SIG-M5 (cell line): ENCODE measurements around the gene CHRNA7.

Experiments used
- DNase-seq: peaks from one replicate; lab custom pipeline; 2025; lab: John Stamatoyannopoulos, UW

Gene CHRNA7

GRCh38 chr15:32029862-32030781 is at the start of gene CHRNA7:
Gene CHRNA7, plus strand, starts transcription at chr15:32030515. Its CDS starts 80 bp downstream, at chr15:32030595.
- DNase-seq = no peak

GRCh38 chr15:31985607-31986006 is 44.7 kb upstream of the CHRNA7 start:
- no peak for DNase-seq

GRCh38 chr15:31993062-31993461 is 37.3 kb upstream of the CHRNA7 start:
- DNase-seq = no peak

GRCh38 chr15:31997711-31998110 is 32.6 kb upstream of the CHRNA7 start:
- no peak for DNase-seq

GRCh38 chr15:32003558-32003957 is 26.8 kb upstream of the CHRNA7 start:
- no peak for DNase-seq

GRCh38 chr15:32004249-32004648 is 26.1 kb upstream of the CHRNA7 start:
- DNase-seq = no peak

- DNase-seq = no peak
Observed at GRCh38 chr15:32007355-32007960, 22.9 kb upstream of the CHRNA7 start.

- no peak for DNase-seq
Observed at GRCh38 chr15:32014953-32015352, 15.4 kb upstream of the CHRNA7 start.

GRCh38 chr15:32020156-32020555 is 10.2 kb upstream of the CHRNA7 start:
- no peak for DNase-seq

GRCh38 chr15:32028921-32029320 is 1.4 kb upstream of the CHRNA7 start:
- no peak for DNase-seq

GRCh38 chr15:32029409-32029861 is 880 bp upstream of the CHRNA7 start:
- no peak for DNase-seq

- DNase-seq = no peak
Observed at GRCh38 chr15:32030795-32031194, 480 bp downstream of the CHRNA7 start.

GRCh38 chr15:32033186-32033890 is 3.0 kb downstream of the CHRNA7 start:
- no peak for DNase-seq

- DNase-seq = no peak
Observed at GRCh38 chr15:32034106-32034505, 3.8 kb downstream of the CHRNA7 start.

GRCh38 chr15:32035285-32035684 is 5.0 kb downstream of the CHRNA7 start:
- no peak for DNase-seq

- DNase-seq = no peak
Observed at GRCh38 chr15:32036971-32037370, 6.7 kb downstream of the CHRNA7 start.

- DNase-seq = no peak
Observed at GRCh38 chr15:32041294-32041693, 11.0 kb downstream of the CHRNA7 start.

GRCh38 chr15:32042269-32042972 is 12.1 kb downstream of the CHRNA7 start:
- DNase-seq = no peak

GRCh38 chr15:32053719-32054118 is 23.4 kb downstream of the CHRNA7 start:
- no peak for DNase-seq

GRCh38 chr15:32057876-32058425 is 27.6 kb downstream of the CHRNA7 start:
- no peak for DNase-seq

- DNase-seq = no peak
Observed at GRCh38 chr15:32060706-32061105, 30.4 kb downstream of the CHRNA7 start.

- no peak for DNase-seq
Observed at GRCh38 chr15:32067115-32067514, 36.8 kb downstream of the CHRNA7 start.
